ENCODE data around the gene MFSD8.

GRCh38 chr4:127896069-127896468, 68.9 kb downstream of the MFSD8 start:
- TF ChIP-seq YY1 (IDR thresholded peaks at IDR 0.05; ENCODE audit: low read depth, low read length) (no peak), CTCF (IDR thresholded peaks at IDR 0.05; ENCODE audit: control extremely low read depth in 1 of 3, insufficient read depth in 1 of 3, low read depth in 1 of 3, low read length in 3 of 3) (no peak), EP300 (IDR thresholded peaks at IDR 0.05; ENCODE audit: borderline replicate concordance in 1 of 2, low read depth in 2 of 2, low read length in 2 of 2) (no peak), HDAC2 (IDR thresholded peaks at IDR 0.05; ENCODE audit: borderline replicate concordance in 1 of 2, low read depth in 2 of 2, low read length in 2 of 2) (no peak), POLR2AphosphoS5 (IDR thresholded peaks at IDR 0.05; ENCODE audit: low read depth, low read length) (no peak), POLR2A (IDR thresholded peaks at IDR 0.05; ENCODE audit: control extremely low read depth in 1 of 2, low read depth in 2 of 2, low read length in 2 of 2) (no peak), EZH2 (IDR thresholded peaks at IDR 0.05; ENCODE audit: low read depth, low read length, severe bottlenecking) (no peak), ZNF274 (IDR thresholded peaks at IDR 0.05; ENCODE audit: borderline replicate concordance, extremely low read depth, low read length) (no peak), SP1 (IDR thresholded peaks at IDR 0.05; ENCODE audit: low read depth, low read length) (no peak), TAF1 (IDR thresholded peaks at IDR 0.05; ENCODE audit: low read depth, low read length) (no peak), SP4 (IDR thresholded peaks at IDR 0.05; ENCODE audit: low read length) (no peak), HDAC6 (IDR thresholded peaks at IDR 0.05; ENCODE audit: low read depth, low read length) (no peak)
- TF ChIP-seq, protein P1, sequence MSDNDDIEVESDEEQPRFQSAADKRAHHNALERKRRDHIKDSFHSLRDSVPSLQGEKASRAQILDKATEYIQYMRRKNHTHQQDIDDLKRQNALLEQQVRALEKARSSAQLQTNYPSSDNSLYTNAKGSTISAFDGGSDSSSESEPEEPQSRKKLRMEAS (IDR thresholded peaks at IDR 0.05): no peak

All from H1 (cell line).